ENCODE results near the gene AOAH. TPM values are rescaled to one million over a fixed set of nuclear protein-coding genes. Genes with fewer than 3 reads are reported as not detected.

AOAH gene
- total RNA-seq, 1 experiment from 2014 or later: 0.39 TPM

GRCh38 chr7:36640682-36641081, 83.6 kb downstream of the AOAH start:
- no peak overlapping the region for H4K8ac ChIP-seq (replicated peaks; ENCODE audit: insufficient read length, low read depth, low read length)
- no peak overlapping the region for H3K4ac ChIP-seq (ENCODE audit: low read depth, low read length)
- no peak for TF ChIP-seq CTCF (conservative IDR thresholded peaks at IDR 0.05)
- DNase-seq: no peak
- H2BK12ac ChIP-seq (ENCODE audit: insufficient read length, low read depth, low read length): no peak overlapping the region
- H3K4me3 Mint-ChIP-seq: no peak overlapping the region
- no peak overlapping the region for H2AFZ ChIP-seq (ENCODE audit: low read length)
- no peak overlapping the region for H3T11ph ChIP-seq (ENCODE audit: low read length)
- H3K9me3 ChIP-seq (ENCODE audit: control insufficient read depth, low read depth, low read length): no peaks in the 10 kb centered on the region
- H4K91ac ChIP-seq (ENCODE audit: insufficient read length, low read depth, low read length): no peak overlapping the region
- H3K4me1 Mint-ChIP-seq: peaks cover 41 to 43% of the 10 kb centered on the region in 2 experiments
- H3K27ac ChIP-seq (ENCODE audit: insufficient read length, low read depth, low read length): no peak overlapping the region
- no CpG with 5 or more reads among the region's 4 CpGs for WGBS (ENCODE audit: extremely low coverage, insufficient read length, low lambda C conversion rate)
- no peaks in the 10 kb centered on the region for H3K23me2 ChIP-seq (ENCODE audit: insufficient read length, low read depth, low read length, poor library complexity, severe bottlenecking)
- H3K18ac ChIP-seq (ENCODE audit: insufficient read length, low read depth, low read length): no peak overlapping the region
- no peaks in the 10 kb centered on the region for H4K20me1 ChIP-seq (ENCODE audit: control insufficient read depth, insufficient read depth, insufficient read length)
- no peak overlapping the region for H3K4me2 ChIP-seq (ENCODE audit: insufficient read depth, insufficient read length, low read length)
- H3K23ac ChIP-seq (ENCODE audit: insufficient read length, low read depth, low read length): no peak overlapping the region
- H2BK15ac ChIP-seq (ENCODE audit: low read depth, low read length): no peak overlapping the region
- no peaks in the 10 kb centered on the region for H3K79me2 ChIP-seq (ENCODE audit: insufficient read depth, low read length)
- no peaks in the 10 kb centered on the region for H3K9me3 Mint-ChIP-seq
- no peaks in the 10 kb centered on the region for H3K79me1 ChIP-seq (ENCODE audit: insufficient read depth, low read depth, low read length, poor library complexity, severe bottlenecking)
- no peak overlapping the region for H2BK5ac ChIP-seq (ENCODE audit: insufficient read length, low read length)
- H4K5ac ChIP-seq (ENCODE audit: insufficient read length, low read depth, low read length): no peak overlapping the region
- H3K56ac ChIP-seq (ENCODE audit: insufficient read length, low read depth, low read length): no peak overlapping the region
- no peak overlapping the region for H3K9ac ChIP-seq (ENCODE audit: extremely low read depth, insufficient read length, low read length)
- no peak overlapping the region for H2BK20ac ChIP-seq (ENCODE audit: low read depth, low read length, poor library complexity, severe bottlenecking)
- H3K4me1 ChIP-seq (ENCODE audit: insufficient read depth, low read length): peaks cover 7% of the 10 kb centered on the region; the same call in 1 of the 2 replicates
- H3K14ac ChIP-seq (ENCODE audit: insufficient read depth, low read length): no peak overlapping the region
- H3K36me3 Mint-ChIP-seq (ENCODE audit: insufficient read depth in 1 of 3, low read depth in 3 of 3): no peaks in the 10 kb centered on the region
- H3K27me3 Mint-ChIP-seq (ENCODE audit: low read depth): no peaks in the 10 kb centered on the region; the same call in 1 of the 2 replicates
- H2AK5ac ChIP-seq (ENCODE audit: insufficient read length, low read length): no peak overlapping the region
- H2BK120ac ChIP-seq (ENCODE audit: low read depth, low read length, poor library complexity, severe bottlenecking): no peak overlapping the region
- H3K27me3 ChIP-seq (ENCODE audit: insufficient read depth, low read length): no peaks in the 10 kb centered on the region
- no peak overlapping the region for H3K27ac Mint-ChIP-seq

Measured in H9 (cell line).